ENCODE results near the gene FAM181A.

Gene FAM181A

DNA sequence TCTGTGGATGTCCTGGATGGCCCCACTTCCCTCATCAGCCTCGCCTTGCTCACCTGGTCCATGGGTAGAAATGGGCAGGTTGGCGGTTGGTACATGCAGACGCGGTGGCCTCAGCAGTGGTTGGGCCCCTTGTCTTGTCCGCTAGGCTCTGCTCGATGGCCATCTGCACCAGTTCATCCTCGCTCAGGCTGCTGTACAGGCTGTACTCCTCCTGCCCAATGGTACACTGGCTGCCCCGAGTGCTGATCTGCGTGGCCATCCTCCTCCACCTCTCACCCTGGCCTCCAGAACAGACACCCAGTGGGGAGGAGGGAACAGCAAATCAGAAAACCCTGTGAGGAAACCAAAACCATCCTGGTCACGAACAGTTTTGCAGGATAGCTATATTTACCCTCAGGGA lies 37.1 kb downstream of the FAM181A start:
- DNase-seq: no peak

DNA sequence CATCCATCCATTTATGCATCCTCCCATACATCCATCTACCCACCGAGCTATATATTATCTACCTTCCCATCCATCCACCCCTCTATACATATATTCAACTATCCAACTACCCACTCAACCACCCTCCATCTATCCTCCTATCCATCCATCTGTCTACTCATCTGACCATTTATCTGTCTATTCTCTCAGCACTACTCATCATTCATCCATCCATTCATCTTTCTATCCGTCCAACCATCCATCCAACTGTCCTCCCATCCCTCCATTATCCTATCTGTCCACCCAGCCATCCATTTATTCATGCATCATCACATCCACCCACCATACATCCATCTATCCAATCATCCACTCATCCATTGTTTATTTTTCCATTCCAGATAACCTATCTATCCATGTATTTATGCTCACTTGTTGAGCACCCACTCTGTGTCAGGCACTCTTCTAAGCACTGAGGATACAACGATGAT lies 37.7 kb downstream of the FAM181A start:
- DNase-seq: no peak

DNA sequence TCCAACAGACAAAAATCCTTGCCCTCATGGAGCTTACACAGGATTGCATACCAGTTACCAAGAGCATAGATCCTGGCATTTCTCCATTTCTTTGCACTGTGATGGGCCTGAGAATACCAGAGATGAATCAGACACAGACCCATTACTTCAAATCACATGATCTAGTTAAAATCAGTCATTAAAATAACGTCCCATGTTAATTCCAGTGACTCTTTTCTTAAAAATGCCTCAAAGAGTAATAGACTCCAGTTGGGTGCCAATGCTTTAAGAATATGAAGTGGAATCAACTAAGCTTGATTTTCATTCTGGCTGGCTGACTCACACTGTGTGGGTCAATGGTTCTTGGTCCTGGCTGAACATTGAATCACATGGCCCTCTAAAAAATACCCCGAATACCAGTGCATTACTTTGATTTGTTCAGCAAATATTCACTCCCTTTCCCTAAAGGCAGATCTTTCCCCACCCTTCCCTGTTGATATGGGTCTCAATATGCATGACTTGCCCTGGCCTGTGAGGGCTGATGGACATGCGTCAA lies 38.2 kb downstream of the FAM181A start:
- DNase-seq: peak; percentile 95

DNA sequence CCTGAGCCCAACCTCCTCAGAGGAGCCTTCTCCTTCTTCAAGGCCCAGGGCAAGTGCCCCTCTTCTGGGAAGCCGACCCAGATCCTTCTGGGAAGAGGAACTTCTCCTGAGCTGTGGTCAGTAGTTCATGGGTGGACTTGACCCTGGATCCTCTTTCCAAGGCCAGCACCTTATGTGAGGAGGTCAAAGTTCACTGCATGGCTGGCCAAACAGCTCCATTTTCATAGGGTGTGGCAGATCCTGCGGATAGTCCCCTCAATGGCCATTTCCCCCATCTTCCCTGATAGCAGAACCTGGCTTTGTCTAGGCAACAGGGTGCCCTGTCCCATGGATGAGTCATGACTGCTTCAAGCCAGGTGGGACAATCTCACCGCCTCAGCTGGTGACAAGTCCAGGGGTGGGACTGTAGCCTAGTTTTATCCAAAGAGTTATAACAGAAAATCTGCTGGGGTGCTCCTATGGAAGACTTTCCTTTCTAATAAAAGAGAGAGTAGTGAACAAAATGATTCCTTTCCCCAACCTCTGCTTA lies 38.9 kb downstream of the FAM181A start:
- no peak for DNase-seq

DNA sequence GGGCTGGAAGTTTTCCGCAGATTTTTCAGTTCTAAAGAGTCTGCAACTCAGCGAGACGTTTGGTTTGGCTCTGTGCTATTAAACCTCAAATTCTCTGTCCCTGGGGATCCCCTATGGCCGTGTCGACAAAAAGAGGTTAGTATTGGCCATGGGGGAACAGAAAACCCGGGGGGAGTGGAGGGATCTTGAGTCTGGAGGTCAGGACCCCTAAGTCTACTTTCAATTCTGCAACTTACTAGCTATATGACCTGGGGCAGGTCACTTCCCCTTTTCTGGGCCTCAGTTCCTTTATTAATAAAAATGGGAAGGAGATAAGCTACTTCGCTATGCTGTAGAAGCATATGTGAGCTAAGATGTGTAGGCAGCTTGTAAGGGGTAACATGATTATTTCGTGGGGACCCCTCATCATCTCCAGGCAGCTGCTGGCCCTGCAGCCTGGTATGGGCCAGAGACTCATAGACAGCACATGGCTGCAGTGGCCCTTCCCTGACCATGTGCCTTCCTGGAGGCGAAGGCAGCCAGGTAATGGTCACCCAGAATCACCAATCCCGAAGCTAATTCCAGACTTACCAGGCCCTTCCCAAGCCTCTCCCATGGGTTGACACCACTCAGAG lies 40.6 kb downstream of the FAM181A start:
- no peak for DNase-seq

DNA sequence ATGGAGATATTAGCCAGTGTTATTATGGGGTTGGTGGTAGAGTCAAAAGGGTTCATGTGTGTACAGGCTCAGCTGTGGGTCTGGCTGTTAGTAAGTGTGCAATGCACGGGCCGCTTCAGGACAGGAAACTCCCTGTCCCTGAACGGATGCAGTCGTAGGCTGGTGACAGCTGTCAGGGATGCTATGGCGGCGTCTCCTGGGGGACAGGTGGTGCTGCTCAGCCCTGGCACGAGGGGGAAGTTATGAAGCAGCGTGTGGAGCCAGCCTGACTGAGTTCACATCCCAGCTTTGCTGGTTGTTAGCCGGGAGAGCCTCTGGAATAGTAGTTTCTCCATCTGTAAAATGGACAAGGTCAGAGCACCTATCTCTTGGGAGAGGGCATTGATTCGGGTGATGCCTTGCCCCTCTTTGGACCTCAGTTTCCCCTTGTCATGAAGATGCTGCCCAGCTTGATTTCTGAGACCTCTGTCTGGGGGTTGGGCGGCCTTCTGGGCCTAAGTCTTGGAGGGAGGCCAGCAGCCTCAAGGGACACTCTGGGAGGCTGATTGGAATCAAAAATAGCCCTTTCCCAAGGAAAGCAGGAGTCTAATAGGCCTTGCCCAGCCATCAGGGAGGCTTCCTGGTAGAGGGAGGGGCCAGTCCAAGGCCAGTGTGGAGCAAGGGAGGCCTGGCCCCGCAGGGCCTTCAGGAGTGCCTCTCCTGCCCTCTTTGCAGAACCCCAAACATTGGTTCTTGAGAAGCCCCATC lies 42.1 kb downstream of the FAM181A start:
- peak; percentile 17 for DNase-seq

DNA sequence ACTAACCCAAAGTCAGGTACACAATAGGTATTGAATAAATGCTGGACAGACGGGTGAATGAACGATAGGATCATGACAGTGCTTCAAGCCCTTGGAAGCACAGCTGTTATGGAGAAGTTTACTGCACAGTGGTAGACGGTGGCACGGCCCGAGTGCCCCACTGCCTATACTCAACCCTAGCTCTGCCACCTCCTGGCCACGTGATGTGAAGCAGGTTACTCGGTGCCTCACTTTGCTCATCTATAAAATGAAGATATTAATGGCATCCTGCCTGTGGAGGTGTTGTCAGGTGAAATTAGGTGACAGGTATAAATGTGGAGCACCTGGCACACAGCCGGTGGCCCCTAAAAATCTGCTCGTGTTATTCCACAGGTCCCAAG lies 43.4 kb downstream of the FAM181A start:
- DNase-seq: no peak

DNA sequence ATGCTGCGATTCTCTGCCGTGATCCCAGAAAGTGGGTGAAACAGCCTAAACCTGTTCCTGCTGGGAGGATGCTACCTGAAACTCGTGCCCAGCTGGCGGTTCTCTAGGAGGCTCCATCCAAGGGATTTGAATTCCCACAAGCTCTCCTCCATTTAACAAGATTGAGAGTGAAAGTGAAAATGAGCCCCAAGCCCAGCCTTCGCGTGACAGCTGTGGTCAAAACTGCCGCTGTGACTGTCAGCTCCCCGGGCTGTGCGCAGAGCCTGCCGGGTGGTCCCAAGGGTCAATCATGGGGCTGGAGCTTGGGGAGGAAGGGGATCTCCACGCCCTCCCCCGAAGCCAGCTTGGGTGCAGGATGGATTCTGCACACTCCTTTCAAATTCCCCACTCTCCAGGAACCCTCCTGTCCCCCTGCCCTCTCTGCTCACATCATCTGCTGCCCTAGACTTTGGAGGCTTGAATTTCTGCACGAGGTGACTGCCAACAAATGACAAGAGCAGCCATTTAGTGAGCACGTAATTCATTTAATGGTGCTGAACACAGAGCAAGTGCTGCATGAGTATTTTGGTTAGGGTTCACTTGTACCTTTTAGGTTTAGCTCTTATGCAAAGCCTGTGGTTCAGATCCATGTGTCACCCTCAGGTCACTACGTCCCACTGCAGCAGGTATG lies 44.0 kb downstream of the FAM181A start:
- peak; percentile 20 for DNase-seq

DNA sequence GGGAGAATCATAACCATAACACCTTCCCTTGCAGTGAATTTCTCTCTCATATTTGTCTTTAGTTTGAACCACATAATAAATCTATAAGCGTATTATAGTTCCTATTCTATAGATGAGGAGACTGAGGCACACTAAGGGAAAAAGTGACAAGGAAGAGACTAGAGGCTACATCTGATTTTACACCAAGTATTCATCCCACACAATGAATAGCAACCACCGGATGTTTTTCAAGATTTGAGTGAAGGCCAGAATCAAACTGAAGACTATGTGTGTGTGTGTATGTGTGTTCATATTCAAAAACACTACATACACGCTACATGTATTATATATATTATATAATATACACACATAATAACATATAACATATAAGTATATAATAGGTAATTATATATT lies 44.5 kb downstream of the FAM181A start:
- no peak for DNase-seq

DNA sequence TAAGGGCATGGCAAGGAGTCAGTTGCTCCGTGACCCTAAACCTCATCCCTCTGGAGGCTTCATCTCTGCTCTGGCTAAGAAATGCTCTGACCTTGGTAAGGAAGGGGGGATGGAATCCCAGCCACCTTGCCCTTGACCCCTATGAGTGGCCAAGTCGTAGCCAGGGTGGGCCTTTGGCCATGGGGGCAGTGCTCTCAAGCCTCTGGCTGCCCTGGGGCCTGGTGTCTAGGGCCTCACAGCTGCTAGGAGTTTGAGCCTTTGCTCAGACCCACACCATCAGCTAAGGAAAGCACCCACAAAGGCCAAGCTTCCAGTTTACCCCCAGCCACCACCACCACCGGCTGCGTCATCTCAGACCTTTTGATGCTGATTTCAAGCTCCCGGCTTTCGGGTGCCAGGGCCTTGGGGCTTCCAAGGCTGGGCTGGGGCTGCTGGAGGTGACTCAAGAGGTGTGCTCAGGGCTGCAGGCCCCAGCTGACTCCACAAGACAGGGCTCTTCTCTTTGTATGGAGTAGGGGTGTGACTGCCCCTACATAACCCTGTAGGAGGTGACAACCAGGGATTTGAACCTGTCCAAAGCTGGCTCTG lies 45.6 kb downstream of the FAM181A start:
- DNase-seq: no peak

DNA sequence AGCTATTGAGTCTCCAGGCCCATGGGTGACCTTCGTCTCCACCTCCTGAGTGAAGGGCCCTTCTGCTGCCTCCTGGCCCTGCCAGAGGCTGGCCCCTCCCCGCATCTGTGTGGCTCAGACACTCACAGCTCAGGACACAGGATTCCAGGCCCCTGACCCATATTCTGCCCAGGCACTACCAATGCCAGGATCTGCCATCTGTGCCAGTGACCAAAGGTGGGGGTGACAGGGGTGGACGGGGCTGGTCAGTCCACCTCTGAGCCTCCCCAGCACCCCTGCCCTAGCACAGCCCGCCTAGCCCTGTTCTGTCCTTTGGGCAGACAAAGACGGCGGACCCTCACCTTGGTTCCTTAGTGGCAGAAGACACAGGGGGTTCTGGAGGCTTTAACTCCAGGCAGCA lies 46.5 kb downstream of the FAM181A start:
- DNase-seq: no peak

DNA sequence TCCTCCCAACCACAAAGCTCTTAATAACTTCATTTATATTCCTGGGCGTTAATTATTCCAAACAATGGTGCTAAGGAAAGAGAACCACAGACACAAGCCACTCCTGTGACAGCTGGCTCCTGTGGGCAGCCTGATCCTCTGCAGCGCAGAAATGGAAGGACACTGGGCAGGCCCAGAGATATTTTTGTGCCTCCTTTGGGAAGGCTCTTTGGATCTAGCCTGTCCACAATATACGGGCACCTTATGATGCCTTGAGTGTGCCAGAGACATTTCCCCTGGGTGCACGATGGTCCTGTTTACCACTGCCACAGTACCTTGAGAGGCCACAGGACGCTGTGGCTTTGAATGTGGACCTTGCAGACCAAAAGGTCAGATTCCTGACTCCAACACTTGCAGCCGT lies 47.2 kb downstream of the FAM181A start:
- no peak for DNase-seq

DNA sequence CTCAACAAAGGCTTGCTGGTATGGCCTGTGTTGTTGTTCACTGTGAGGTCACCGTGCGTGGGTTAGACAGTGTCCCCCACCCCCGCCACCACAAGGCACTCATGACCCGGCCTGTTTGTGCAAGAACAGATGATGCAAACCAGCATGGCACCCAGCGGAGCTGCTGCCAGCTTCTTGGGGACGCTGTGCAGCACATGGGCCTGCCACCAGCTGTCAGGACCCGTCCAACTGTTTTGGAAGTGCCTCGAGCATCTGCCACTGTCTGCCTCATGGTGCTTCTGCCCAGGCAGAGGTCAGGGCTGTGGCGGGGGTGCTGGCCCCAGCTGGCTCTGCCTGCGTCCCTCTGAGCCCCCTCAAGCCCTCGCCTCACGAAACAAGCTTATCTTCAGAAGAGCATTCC lies 47.7 kb downstream of the FAM181A start:
- no peak for DNase-seq

DNA sequence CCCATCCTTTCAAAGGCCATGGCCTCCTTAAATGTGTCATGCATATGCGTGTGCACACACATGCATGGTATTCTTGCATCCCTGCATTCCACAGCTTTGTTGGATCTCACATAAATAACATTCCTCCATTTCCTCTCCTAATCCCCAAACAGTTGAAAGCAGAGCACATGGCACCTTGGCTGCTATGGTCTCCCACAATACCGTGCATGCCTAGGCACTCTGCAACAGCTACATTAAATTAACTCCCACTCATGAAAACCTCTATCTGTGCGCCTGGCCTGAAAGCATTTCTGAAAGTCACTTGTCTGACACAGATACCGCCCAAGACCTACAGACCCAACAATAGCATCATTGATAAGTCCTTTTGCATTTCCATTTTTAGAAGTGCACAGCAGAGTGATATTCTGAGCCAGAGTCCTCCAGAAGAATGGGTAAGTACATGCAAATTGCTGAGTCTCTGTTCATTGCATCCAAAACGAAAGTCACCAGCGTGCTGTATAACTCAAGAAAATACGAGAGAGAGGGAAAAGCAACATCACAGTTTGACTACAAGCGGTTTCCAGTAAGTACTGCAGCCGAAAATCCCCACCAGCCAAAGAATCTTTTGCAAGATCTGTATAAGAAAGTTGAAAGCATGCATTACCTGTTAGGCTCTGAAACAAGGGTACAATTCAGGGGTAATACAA lies 48.8 kb downstream of the FAM181A start:
- DNase-seq: no peak

DNA sequence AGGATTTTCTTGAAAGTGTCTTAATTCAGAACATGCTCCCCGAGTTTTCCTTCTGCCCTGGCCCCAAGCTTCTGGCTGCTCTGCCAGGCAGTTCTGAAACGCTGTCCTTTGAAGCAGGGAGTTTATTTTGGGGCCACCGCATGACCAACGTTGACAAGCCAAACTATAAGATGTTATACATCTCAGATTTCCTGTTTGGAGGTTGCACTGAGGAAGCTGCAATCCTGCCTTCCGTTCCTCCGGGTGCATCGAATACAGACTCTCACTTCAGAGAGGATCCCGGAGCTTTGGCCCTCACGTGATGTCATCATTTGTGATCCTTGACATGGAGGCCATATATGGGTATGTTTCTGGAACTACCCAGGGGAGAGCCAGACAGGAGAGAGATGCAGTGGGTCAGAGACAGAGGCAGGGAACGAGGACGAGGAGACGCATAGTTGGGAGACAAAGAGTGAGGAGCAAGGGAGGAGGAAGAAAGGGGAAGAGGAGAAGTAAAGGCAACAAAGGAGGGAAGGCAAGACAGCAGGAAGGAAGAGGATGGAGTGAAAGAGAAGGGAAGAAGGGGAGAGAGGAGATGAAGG lies 49.4 kb downstream of the FAM181A start, which contains the start of gene ASB2:
ASB2 (minus strand) TSS at position 94 of the 581 bp plus-strand sequence. CDS start 12,031 bp downstream, outside the sequence.
- DNase-seq: peak; percentile 48

DNA sequence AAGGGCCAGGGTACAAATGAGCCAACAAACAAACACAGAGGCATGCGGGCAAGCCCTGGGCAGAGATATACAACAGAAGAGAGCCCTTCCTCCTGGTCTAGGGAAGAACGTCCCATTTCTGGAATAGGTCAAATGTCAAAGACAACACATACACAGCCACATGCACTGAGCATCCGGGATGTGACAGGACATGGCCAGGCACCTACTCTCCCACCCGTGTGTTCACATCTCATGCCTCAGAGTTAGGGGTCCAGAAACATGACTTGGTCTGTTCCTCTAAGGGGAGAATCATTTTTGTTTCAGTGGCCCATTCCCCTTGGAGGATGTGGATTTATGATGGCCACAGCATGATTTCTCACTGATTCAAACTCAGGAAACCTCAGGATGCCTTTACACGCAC lies 50.0 kb downstream of the FAM181A start:
- no peak for DNase-seq

DNA sequence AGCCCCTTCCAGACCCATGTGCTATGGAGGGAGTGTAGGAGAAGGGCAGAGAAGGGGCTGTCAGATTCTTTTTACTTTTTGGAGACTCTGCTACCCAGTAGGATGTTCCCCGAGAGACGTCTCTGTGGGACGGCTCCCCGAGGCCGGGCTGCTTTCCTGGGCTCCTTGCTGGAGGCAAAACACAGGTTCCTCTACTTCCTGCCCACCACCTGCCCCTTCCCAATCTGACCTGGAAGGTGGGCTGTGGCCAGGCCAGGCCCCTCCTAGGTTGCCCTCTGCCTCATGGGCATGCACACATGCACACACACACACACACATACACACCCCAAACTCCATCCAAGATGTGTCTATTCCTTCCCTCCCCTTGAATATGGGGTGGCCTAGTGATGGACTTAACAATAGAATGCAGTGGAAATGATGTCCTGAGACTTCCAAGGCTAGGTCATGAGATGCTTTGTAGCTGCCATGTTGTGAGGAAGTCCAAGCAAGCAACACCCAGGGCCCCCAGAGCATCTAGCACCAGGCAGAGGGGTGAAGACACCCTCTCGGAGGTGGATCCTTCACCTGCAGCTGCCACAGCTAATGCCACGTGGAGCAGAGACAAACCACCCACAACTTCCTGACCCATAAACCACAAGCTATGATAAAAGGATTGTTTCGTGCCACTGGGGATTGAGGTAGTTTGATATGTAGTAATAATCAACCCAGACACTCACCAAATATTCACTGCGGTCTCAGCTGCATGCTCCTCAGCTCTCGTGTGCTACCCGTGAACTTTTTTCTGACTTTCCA lies 50.8 kb downstream of the FAM181A start:
- no peak for DNase-seq

DNA sequence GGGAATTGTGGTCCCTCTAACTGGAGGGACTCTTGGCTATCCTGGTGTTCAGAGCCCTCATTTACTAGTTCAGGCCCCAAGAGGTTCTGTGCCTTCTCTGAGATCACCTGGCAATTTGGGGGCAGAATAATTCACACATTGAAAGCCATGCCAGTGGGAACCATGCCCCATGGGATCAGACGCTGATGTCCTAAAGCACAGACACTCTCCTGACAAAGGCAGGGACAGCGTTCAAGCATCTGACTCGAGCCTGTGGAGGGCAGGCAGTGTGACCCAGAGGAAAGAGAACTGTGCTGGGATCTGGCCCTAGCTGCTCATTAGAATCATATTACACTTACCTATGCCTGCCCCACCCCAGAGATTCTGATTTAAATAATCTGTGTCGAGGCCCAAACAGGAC lies 51.6 kb downstream of the FAM181A start:
- no peak for DNase-seq

All from fibroblast of skin of back (primary cell).